Measurements from ENCODE around the gene CBR3.

CBR3 gene

DNA sequence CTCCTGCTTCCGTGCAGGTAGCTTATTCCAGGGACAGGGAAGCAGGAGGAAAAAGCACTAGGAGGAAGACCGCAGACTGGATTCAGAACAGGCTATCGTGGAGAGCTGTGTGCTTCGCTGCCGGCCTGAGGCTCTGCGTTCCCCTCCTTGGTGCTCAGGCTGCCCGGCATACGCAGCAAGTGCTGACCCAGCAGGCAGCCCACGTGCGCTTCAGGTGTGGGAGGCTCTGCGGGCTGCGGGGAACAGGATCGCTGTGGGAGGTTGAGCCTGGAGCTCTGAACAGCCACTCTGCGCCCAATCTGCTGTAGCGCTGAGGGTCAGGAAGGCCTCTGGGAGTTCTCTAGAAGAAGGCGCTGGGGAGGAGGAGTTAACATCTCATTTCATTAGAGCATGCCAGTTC, 49.7 kb downstream of the CBR3 start:
- no peak for DNase-seq (ENCODE audit: low spot score)

DNA sequence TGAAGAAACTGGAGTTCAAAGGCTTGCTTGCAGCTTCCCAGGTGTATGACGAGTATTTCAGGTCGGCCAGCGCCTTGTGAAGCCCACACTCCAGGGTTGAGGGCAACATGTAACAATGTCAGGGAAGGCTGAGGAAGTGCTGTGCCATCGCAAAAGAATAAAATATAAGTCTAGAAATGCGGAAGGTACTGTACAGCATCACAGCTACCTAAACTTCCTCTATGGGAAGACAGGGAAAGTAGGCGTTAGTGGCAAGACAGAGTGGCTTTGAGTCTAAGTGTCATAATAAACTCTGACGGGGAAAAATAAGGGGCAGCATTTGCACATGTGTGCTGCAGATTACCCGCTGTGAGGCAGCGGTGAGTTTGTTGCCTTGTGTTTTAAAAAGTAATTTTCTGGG, 50.6 kb downstream of the CBR3 start:
- DNase-seq (ENCODE audit: low spot score), result no peak

DNA sequence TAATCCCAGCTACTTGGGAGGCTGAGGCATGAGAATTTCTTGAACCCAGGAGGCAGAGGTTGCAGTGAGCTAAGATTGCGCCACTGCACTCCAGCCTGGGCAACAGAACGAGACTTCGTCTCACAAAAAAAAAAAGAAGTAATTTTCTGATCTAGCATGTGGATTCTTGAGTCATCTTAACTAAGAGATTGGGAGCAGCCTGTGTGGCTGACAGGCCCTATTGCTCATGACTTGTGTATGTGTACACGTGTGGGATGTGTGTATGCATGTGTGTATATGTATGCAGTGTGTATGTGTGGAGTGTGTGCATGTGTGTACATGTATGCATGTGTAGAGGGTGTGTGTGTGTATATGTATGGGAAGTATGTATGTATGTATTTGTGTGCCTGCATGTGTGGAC, 51.2 kb downstream of the CBR3 start:
- no peak for DNase-seq (ENCODE audit: low spot score)

DNA sequence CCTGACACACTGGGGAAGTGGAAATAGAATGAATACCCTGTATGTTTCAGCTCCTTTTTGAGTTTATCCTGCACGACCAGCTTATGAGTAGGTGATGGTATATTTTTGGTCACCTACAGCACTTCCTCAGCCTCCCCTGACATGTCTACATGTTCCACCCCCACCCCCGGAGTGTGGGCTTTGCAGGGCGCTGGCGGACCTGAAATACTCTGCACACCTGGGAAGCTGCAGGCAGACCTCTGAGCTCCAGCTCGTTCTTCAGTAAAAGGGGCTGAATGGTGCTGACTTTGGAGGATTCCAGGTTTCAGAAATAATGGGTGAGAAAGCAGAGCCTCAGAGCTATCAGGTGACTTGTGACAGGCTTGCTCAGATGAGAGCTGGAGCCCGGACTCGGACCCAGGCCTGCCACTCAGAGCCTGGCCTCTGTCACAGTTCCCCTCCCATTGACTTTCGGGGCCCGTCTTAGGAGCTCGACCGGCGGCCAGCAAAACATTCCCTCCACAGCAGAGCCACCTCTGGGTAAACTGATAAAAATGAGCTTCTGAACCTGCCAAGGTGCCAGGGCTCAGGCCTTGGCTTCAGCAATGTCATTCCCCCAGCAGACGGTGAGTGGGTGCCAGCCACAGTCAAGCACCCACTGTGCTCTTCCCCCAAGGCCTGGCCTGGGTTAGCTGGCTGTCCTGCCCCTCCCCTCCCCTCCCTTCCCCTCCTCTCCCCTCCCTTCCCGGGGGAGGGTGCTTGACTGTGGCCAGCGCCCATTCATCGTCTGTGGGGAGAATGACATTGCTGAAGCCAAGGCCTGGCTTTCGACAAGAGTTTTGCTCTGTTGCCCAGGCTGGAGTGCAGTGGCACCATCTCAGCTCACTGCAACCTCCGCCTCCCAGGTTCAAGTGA, 51.9 kb downstream of the CBR3 start:
- DNase-seq (ENCODE audit: low spot score), result no peak

DNA sequence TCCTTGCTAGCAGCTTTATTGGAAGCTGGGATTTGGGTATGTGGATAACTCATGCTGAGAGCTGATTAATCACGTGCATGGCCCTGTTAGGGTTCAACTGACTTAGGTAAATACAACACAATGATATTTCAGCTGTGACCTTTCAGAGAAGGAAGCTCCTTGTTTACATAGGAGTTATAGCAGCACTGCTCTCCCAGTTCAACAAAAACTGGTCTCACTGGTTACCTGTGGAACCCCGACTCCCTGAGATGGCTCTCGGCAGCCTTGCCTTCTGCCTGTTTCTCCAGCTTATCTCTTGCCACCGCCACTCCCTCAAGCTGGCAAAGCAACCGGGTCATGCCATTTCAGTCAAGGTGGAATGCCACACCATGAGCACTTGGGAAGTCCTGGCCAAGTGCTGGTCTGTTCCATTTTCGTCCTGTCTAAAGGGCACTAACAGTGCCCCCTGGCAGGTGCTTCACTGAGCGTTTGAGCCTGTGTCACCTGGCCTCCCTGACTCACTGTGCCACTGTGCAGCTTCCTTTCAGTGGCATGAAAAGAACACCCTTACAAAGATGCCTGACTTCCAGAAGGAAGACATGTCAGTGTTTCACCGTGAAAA, 53.3 kb downstream of the CBR3 start:
- peak; percentile 16 for DNase-seq (ENCODE audit: low spot score)

DNA sequence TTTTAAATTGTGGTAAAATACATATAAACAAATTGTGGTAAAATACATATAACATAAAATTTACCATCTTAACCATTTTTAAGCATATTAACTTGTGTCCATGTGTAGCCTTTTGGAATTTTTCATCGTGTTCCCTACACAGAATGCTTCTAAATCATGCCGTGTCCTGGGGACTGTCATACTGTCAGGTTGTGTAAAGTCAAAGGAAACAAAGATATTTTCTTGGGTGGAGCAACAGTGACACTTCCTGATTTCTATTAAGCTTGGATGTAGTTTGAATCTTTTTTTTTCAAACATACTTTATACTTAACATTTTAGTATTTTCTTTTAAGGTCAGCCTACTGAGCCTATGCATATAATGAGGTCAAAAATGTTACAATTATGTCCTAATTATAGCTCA, 54.1 kb downstream of the CBR3 start:
- DNase-seq (ENCODE audit: low spot score), result no peak

DNA sequence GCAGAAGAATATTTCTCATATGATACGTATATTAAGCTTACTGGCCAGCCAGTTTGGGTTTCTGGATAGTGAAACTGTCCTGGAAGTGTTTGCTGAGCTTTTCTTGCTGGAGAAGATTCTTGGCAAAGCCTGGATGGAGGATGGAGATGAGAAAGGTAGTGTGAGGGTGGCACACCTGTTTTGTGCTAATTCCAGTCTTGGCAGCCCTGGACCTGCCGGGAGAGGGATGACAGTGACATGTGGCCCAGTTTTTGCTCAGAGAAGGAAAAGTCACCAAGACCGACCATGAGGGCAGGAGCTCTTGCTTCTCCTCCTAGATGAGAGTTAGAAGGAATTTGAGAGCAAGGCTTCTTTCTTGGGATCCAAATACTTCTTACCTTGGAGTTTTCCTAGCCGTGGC, 55.9 kb downstream of the CBR3 start:
- DNase-seq (ENCODE audit: low spot score), result no peak

DNA sequence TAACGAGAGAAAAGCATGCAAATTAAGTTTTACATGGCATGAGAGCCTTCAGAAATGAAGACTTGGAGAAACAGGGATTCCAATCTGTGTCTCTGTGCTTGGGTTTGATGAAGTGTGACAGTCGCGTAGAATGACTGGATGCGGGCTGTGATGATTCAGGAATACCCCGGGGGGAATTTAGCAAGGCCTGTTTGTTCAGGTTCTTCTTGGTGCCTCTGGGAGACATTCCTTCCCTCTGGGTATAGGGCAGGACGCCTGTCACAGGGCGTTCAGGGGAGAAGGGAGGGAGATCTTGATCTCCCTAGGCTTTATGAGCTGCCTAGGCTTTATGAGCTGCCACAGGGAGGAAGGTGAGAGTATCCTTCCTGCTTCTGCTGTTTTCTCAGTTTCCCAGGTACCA, 58.3 kb downstream of the CBR3 start:
- DNase-seq (ENCODE audit: low spot score), result no peak

DNA sequence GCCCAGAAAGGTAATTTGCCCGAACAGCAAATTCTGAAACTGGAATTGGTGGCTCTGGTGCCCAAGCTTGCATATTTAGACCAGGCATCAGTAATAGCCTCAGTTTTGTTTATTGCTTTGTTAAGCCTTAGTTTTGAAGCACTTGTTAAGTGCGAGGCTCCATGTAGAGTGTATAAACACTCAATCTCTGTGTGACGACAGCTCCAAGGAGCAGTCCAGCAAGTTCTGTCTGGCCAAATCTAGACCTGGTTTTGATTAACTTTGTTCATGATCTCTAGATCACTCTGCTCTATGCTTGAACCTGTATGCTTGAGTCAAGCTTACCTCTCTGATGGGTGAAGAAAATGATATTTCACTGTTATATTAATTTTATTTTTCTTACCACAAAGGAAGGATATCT, 59.1 kb downstream of the CBR3 start:
- no peak for DNase-seq (ENCODE audit: low spot score)

DNA sequence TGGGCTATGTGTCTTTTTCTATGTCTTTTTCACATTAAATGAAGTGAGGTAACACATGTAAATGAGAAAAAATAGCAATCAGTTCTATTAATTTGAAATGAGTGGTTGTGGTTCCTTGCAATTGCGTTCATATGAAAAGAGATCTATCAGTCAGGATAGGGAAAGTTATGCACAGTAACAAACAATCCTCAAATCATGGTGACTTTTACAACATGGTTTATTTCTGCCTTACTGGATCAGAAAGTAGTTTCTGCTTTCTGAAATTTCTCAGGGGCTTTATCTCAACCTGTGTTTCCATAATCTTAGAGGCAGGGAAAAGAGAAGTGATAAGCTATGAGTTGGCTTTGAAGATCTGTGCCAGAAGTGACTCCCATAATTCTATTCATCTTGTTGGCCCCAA, 60.7 kb downstream of the CBR3 start:
- no peak for DNase-seq (ENCODE audit: low spot score)
